Esophagus squamous epithelium (tissue), 4 donors: ENCODE measurements around the gene ZIC2.

Experiments used
- CTCF ChIP-seq, 6 experiments: fragments of 450-650 bp in 4 of 6; fragments of 200-600 bp in 2 of 6; sonication (generic) in 2 of 6; IDR thresholded peaks; one replicate each; pipeline ENCODE4 v1.5.1; 2016 to 2019; ENCODE audit warnings: antibody characterized with exemption in 6 of 6, mild to moderate bottlenecking in 4 of 6, moderate library complexity in 4 of 6
- POLR2A ChIP-seq, 4 donors: fragments of 450-650 bp; IDR thresholded peaks; one replicate each; pipeline ENCODE4 v1.6.1; 2017; ENCODE audit warnings: antibody characterized with exemption in 4 of 4, mild to moderate bottlenecking in 4 of 4, moderate library complexity in 3 of 4

- no peak for TF ChIP-seq CTCF (IDR thresholded peaks at IDR 0.05)
- no peak for TF ChIP-seq POLR2A (IDR thresholded peaks at IDR 0.05)
Measured at GRCh38 chr13:99960663-99961311, 20.8 kb upstream of the ZIC2 start.
